GM12801 (cell line): ENCODE measurements around the gene FADS2.

Source experiments
- CTCF ChIP-seq: IDR thresholded peaks from one replicate; pipeline ENCODE4 v1.5.1; 2011; ENCODE audit warnings: control low read depth; ENCODE audit not compliant: insufficient read length; ENCODE audit errors: extremely low read depth

The FADS2 gene

GRCh38 chr11:61864814-61865775 lies 37.0 kb downstream of the FADS2 start:
- no peak for TF ChIP-seq CTCF

GRCh38 chr11:61866231-61866957 lies 38.3 kb downstream of the FADS2 start:
- no peak for TF ChIP-seq CTCF

GRCh38 chr11:61866958-61867343 lies 38.9 kb downstream of the FADS2 start:
- no peak for TF ChIP-seq CTCF

GRCh38 chr11:61868571-61869428 lies 40.7 kb downstream of the FADS2 start:
- no peak for TF ChIP-seq CTCF

GRCh38 chr11:61869429-61869707 lies 41.3 kb downstream of the FADS2 start:
- no peak for TF ChIP-seq CTCF

GRCh38 chr11:61869708-61870451 lies 41.8 kb downstream of the FADS2 start:
- TF ChIP-seq CTCF = no peak

- TF ChIP-seq CTCF = no peak
Measured at GRCh38 chr11:61870541-61871031, 42.5 kb downstream of the FADS2 start.
